Lung (tissue), 12 donors: ENCODE data around the gene COMP. TPM values are rescaled to one million over a fixed set of nuclear protein-coding genes. Genes with fewer than 3 reads are reported as not detected.

ENCODE experiments used
- ATAC-seq: fragments of 200-7000 bp; cut with Tn5 transposase; one replicate; pipeline ENCODE4 v1.9.1; 2020; ENCODE audit warnings: moderate number of reproducible peaks; ENCODE audit not compliant: insufficient read depth, low FRiP score
- DNase-seq, 3 donors: peaks; one replicate each; pipeline ENCODE4 v3.0.0-alpha.2; 2013 to 2017
- H3K27ac ChIP-seq, 2 donors: one replicate each; pipeline ENCODE4 v1.5.1; 2013; ENCODE audit warnings: mild to moderate bottlenecking in 2 of 2, moderate library complexity in 2 of 2, control low read depth in 1 of 2, inconsistent platforms in 1 of 2, low read depth in 1 of 2, low read length in 1 of 2
- H3K27me3 ChIP-seq, 3 donors: one replicate each; pipeline ENCODE4 v1.5.1; 2013; ENCODE audit warnings: low read length in 2 of 3; ENCODE audit not compliant: control insufficient read depth in 3 of 3, insufficient read depth in 3 of 3
- H3K36me3 ChIP-seq, 4 donors: one replicate each; pipeline ENCODE4 v1.5.1; 2013; ENCODE audit warnings: low read length in 4 of 4, mild to moderate bottlenecking in 1 of 4, moderate library complexity in 1 of 4; ENCODE audit not compliant: control insufficient read depth in 4 of 4, insufficient read depth in 4 of 4
- H3K4me1 ChIP-seq, 5 donors: one replicate each; pipeline ENCODE4 v1.5.1; 2013; ENCODE audit warnings: low read length in 5 of 5, mild to moderate bottlenecking in 2 of 5, moderate library complexity in 1 of 5; ENCODE audit not compliant: control insufficient read depth in 5 of 5, insufficient read depth in 5 of 5
- H3K4me3 ChIP-seq: one replicate; pipeline ENCODE4 v1.5.1; 2013; ENCODE audit warnings: mild to moderate bottlenecking, control low read depth, moderate library complexity
- H3K9ac ChIP-seq, 2 donors: one replicate each; pipeline ENCODE4 v1.5.1; 2013; ENCODE audit warnings: low read length in 2 of 2, control low read depth in 1 of 2; ENCODE audit not compliant: insufficient read depth in 1 of 2
- H3K9me3 ChIP-seq, 4 donors: one replicate each; pipeline ENCODE4 v1.5.1; 2013; ENCODE audit warnings: low read length in 3 of 4, mild to moderate bottlenecking in 1 of 4, moderate library complexity in 1 of 4; ENCODE audit not compliant: control insufficient read depth in 4 of 4, insufficient read depth in 3 of 4
- CTCF ChIP-seq: IDR thresholded peaks from 2 replicates; pipeline ENCODE4 v1.5.1; 2012; ENCODE audit warnings: mild to moderate bottlenecking; ENCODE audit errors: control extremely low read depth, extremely low read depth
- WGBS, 2 donors: extraction: QIAGEN DNeasy Blood & Tissue Kit; methylation state at CpG; one replicate each; pipeline ENCODE4 v1.1.7; 2013; 5-methylcytosine and 5-hydroxymethylcytosine counted together
- polyA plus RNA-seq, 2 donors: library from polyadenylated mRNA; stranded (reverse); fragments of 200-250 nt; gene quantifications; one replicate each; pipeline ENCODE4 v1.2.1, GENCODE V29; 2013
- total RNA-seq, 2 donors: library from RNA; depleted of rRNA in 1 of 2; stranded (reverse); fragments of >200 nt in 1 of 2; gene quantifications; one replicate each; pipeline ENCODE4 v1.2.1, GENCODE V29; 2014 to 2021
- donor health status: control.
- donor health status: control.
- donor health status: Bipolar disorder and iron deficiency.
- donor health status: healthy.
- donor health status: DM: yes; HTN: yes; CAD: no.

Gene COMP
- total and polyA plus RNA-seq, 4 donors = 1.7 to 3.5 (median 2.4) TPM; not detected in 1

GRCh38 chr19:18776736-18777135 lies 14.4 kb downstream of the COMP start:
- Histone ChIP-seq H3K9me3 (no peaks in the 10 kb centered on the region), H3K4me3 (no peak overlapping the region), H3K36me3 (peaks cover 0 to 3% (median 0%) of the 10 kb centered on the region in 4 donors), H3K27me3 (peaks cover 0 to 10% (median 8%) of the 10 kb centered on the region in 3 donors), H3K9ac (no peak overlapping the region), H3K27ac (no peak overlapping the region), H3K4me1 (peaks cover 0 to 6% (median 0%) of the 10 kb centered on the region in 5 donors)
- TF ChIP-seq CTCF = no peak
- ATAC-seq = no peak
- 75 to 94% methylated on average over 12 of the region's 12 CpGs for WGBS, 2 donors
- DNase-seq = no peak

- Histone ChIP-seq H3K4me1 (peaks cover 0 to 6% (median 0%) of the 10 kb centered on the region in 5 donors), H3K27me3 (peaks cover 0 to 10% (median 8%) of the 10 kb centered on the region in 3 donors), H3K9me3 (no peaks in the 10 kb centered on the region), H3K27ac (no peak overlapping the region), H3K36me3 (peaks cover 0 to 3% (median 0%) of the 10 kb centered on the region in 4 donors), H3K9ac (no peak overlapping the region), H3K4me3 (no peak overlapping the region)
- ATAC-seq (no peak), DNase-seq (no peak)
- TF ChIP-seq CTCF = no peak
- 88 to 95% methylated on average over 8 of the region's 8 CpGs for WGBS, 2 donors
Observed at GRCh38 chr19:18776288-18776594, 14.9 kb downstream of the COMP start.

- Histone ChIP-seq H3K4me3 (no peak overlapping the region), H3K4me1 (peaks cover 0 to 6% (median 0%) of the 10 kb centered on the region in 5 donors), H3K27me3 (peaks cover 0 to 10% (median 8%) of the 10 kb centered on the region in 3 donors), H3K9ac (no peak overlapping the region), H3K36me3 (peaks cover 0 to 3% (median under 1%) of the 10 kb centered on the region in 4 donors), H3K9me3 (no peaks in the 10 kb centered on the region), H3K27ac (no peak overlapping the region)
- DNase-seq (no peak), ATAC-seq (no peak)
- WGBS, 2 donors = 94 to 97% methylated on average over 33 of the region's 33 CpGs
- no peak for TF ChIP-seq CTCF
Observed at GRCh38 chr19:18775586-18776287, 15.4 kb downstream of the COMP start.
